Measurements from ENCODE around the gene TMEM225B. TPM values are rescaled to one million over a fixed set of nuclear protein-coding genes. Genes with fewer than 3 reads are reported as not detected.

TMEM225B gene
- total RNA-seq, 4 donors from 2014 or later: 0.82 to 1.8 (median 0.89) TPM

Other genes starting within 250 kb of the TMEM225B start
- gene ARPC1B, start 223.5 kb upstream of the TMEM225B start, total RNA-seq: 100 to 1,000 TPM; 221 to 387 (median 302) TPM
- gene PDAP1, start 189.7 kb upstream of the TMEM225B start, total RNA-seq: 10 to 100 TPM; 41.9 to 70.2 (median 54.7) TPM
- 10 to 100 TPM; 52.9 to 68.3 (median 64.8) TPM for gene BUD31, start 189.3 kb upstream of the TMEM225B start, total RNA-seq
- gene PTCD1, start 159.5 kb upstream of the TMEM225B start, total RNA-seq: 1 to 10 TPM; 3.5 to 9.5 (median 5.4) TPM
- 10 to 100 TPM; 24.3 to 49.0 (median 30.1) TPM for gene CPSF4, start 159.3 kb upstream of the TMEM225B start, total RNA-seq
- 1,000 to 10,000 TPM in 2 of 4 donors, 100 to 1,000 TPM in 2; 572 to 1,317 (median 943) TPM for gene ATP5MF, start 132.1 kb upstream of the TMEM225B start, total RNA-seq
- gene ZNF789, start 125.4 kb upstream of the TMEM225B start, total RNA-seq: 10 to 100 TPM in 1 of 4 donors, 1 to 10 TPM in 3; 3.4 to 11.5 (median 7.1) TPM
- 10 to 100 TPM; 23.7 to 46.7 (median 35.6) TPM for gene ZNF394, start 98.0 kb upstream of the TMEM225B start, total RNA-seq
- gene ZKSCAN5, start 93.6 kb upstream of the TMEM225B start, total RNA-seq: 10 to 100 TPM in 1 of 4 donors, 1 to 10 TPM in 3; 6.1 to 10.2 (median 7.8) TPM
- gene FAM200A, start 46.2 kb upstream of the TMEM225B start, total RNA-seq: 1 to 10 TPM; 2.8 to 5.8 (median 3.3) TPM
- 100 to 1,000 TPM; 104 to 164 (median 109) TPM for gene ZNF655, start 39.6 kb upstream of the TMEM225B start, total RNA-seq
- gene ZSCAN25, start 18.7 kb downstream of the TMEM225B start, total RNA-seq: 10 to 100 TPM in 3 of 4 donors, 1 to 10 TPM in 1; 9.1 to 21.0 (median 15.0) TPM
- 10 to 100 TPM in 2 of 4 donors, 1 to 10 TPM in 2; 6.2 to 92.0 (median 13.8) TPM for gene CYP3A5, start 81.7 kb downstream of the TMEM225B start, total RNA-seq
- 1 to 10 TPM in 1 of 4 donors, under 1 TPM in 2, not detected in 1; 0.56 to 2.8 (median 0.60) TPM for gene CYP3A7, start 136.9 kb downstream of the TMEM225B start, total RNA-seq
- 1 to 10 TPM in 1 of 4 donors, under 1 TPM in 1, not detected in 2; 0.60 to 1.8 TPM for gene CYP3A4, start 185.9 kb downstream of the TMEM225B start, total RNA-seq
- not detected for gene CYP3A43, start 229.7 kb downstream of the TMEM225B start, total RNA-seq

Measured in omental fat pad (tissue), 4 donors.